DMS53 (cell line): ENCODE measurements around the gene MTARC1.
A peak's percentile ranks its signal among the peaks of the same experiment; 100 is the strongest.

Experiments
- DNase-seq: peaks from one replicate; lab custom pipeline; 2025; lab: John Stamatoyannopoulos, UW

The MTARC1 gene

DNA sequence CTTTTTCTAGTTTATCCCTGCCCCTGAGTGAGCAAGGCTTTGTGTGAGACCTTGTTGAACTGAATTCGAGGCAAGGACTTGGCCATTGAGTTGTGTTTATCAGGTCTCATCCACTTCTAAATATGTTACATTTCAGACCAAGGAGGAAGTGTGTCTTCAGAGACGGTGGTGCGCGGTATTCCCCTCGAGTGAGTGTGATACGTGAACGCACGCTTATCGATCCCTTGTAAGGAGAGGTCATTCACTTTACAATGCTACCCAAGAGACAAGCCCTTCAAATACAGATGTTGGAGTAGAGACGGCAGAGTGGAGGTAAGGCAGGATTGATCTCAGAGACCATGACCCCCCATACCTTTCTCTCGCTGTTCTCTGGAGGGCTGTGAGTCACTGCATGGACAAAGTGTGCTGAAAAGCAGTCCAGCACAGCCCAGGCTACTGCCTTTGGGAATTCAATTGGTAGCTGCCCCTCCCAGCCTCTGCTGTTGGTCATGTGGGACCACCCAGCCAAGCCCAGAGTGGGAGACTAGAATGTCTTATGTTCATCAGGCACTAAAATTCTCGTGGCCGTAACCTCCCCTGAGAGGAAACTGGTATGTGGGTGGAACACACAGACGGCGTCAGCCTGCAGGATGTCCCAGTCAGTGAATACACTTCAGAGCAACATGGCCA, 16.3 kb upstream of the MTARC1 start:
- no peak for DNase-seq

DNA sequence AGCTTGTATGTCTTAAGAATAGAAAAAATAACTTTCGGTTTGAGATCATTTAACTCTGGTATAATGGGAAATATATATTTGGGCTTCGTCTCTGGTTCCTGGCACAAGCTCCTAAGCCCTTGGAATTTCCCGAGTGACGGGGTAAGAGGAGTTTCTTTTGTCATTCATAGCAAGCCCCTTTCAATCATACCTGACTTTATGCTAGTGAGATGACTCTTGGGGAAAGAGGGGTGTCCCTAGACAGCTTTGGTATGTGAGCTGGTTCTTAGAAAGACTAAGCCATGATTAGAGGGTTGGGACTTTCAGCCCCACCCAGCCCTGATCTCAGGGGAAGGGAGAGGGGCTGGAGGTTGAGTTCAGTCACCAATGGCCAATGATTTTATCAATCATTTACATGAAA, 13.9 kb upstream of the MTARC1 start:
- no peak for DNase-seq

DNA sequence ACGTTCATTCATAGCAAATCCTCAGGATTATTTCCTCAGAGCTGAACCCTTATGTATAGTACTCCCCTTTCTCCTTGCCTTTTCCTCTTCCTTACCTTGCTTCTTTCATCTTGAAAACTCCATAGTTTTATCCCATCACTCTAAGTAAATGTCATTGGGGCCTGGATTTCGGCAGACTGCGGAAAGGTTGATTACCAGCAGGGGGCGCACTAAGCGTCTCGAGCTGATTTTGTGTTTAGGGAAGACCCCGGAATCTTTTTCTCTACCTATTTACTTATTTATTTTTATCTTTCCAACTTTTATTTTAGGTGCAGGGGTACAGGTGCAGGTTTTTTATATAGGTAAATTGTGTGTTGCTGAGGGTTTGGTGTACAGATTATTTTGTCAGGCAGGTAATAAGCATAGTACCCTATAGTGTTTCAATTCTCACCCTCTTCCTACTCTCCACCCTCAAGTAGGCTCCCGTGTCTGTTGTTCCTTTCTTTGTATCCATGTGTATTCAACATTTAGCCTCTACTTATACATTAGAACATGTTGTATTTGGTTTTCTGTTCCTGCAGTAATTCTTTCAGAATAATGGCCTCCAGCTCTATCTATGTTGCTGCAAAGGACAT, 11.4 kb upstream of the MTARC1 start:
- DNase-seq, result peak; percentile 61

DNA sequence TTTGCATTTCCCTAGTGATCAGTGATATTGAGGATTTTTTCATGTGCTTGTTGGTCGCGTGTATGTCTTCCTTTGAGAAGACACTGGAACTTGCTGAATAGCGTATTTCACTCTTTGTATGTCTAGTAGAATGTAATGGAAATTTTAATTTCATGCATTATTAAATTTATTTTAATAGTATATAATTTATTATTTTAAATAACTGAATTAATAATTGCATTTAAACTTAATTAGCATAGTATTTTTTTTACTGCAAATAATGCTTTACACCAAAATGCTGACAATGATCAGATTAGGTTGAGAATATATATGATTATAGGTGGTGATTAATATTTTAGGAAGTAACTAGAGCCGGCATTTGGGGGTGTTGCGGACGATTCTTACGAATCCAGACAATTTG, 10.5 kb upstream of the MTARC1 start:
- no peak for DNase-seq

DNA sequence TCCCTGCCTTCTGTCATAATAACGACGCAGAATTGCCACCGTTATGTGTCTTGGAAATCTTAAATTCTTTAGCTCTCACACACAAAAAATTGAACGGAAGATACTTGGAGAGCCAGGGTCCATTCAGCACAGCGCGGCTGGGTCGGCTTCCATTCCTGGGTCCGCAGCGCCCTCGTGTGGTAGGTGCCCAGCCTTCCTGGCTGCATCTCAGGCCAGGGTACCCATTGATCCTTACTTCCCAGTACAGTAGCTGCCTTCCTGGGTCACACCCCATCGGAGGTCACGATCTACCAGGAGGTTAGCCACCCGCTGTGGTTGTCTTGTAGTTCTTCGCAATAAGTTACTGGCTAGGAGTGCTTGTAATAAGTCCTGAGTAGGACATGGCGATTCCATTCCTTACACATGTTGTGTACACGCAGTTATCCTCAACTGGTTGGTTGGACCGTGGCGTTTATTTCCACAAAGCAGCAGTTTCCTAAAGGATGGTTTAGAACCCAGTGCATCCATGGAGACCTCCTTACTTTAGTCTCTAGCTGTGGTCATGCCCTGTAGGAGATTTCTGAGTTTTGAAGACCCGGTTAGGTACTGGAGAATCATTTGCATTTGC, 9.9 kb upstream of the MTARC1 start:
- peak; percentile 91 for DNase-seq

DNA sequence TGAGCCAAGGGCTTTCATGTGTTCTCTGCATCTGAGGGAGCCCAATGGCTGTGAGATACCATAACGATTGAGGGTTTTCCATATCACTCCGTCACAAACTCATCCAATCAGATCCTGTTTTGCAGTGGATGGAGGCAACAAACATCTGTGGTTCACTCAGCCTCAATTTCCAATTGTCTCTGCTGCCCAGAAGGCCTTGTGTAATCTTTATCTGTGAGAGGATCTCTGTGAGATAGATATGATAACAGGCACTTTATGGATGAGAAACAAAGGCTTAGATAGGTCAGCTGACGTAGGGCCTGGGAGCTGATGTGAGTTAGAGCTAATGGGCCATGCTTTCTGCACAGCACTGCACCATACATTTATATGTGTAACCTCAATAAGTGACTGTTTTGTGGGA, 3.3 kb upstream of the MTARC1 start:
- no peak for DNase-seq

DNA sequence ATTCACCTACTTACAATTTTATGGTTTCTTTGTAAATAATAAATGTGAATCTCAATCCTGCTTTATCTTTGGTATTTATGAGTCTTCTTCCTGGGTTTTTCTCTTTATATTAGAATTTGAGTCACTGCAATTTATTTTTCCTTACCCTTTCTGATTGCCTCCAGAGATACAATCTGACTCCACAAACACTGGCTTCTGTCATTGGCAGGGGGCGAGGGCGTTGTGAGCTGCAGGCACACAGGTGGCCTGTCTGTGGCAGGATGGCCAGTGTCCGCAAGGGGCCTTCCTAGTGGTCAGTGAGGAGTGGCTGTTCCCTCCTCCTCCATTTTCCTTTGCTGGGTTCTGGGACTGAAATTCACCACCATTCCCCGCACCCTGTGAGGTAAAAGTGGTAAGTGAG, 2.0 kb upstream of the MTARC1 start:
- DNase-seq, result no peak

DNA sequence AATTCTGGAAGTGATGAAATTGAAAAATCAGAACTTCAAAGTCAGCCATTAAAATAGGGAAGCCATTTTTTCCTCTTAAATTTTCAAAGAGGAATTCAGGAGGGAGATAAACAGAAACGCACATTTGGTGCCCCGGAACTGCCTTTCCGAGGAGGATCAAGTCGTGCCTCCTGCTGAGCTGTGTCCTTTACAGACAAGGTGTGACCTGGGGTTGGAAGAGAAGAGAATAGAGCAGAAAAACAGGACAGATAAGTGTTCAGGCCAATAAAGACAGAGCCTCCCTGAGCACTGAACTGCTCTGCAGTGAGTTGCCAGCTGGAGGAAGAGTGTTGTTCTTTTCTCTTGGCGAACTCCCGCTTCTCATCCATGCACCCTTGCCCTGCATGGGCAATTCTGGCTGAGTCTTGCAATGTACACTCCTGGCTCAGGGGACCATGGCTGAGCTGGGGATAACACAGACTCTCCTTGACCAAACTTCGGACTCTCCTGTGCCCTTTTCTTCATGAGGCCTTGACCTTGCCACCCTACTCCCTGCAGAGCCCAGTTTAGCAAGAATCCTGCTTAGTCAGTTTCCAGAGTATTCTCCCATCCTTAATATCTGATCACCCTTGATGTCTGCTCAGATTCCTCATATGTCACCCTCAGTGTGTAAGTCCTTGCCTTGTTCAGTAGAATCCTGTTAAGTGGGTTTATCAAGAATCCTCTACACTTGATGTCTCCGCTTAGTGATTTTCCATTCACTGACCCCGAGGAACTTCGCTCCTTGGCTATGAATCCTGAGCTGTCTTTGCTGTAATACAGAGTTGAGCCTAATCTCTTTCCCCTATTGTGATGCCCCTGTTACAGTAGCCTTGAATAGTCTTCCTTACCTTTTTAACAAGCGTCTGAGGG, 1.3 kb upstream of the MTARC1 start:
- DNase-seq, result no peak

DNA sequence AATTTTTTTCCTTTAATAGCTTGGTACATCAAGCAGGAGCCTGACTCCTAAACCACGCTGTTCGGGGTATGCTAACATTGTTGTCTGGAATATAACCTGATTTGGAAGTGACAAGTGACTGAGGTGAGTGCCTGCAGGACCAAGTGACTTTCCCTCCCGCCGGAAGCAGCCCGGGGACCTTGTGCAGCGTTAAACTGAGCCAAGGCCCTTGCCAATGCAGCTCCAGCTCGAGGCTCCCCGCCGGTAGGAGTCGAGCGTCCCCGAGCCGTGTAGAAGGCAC, 716 bp upstream of the MTARC1 start:
- DNase-seq, result peak; percentile 80

DNA sequence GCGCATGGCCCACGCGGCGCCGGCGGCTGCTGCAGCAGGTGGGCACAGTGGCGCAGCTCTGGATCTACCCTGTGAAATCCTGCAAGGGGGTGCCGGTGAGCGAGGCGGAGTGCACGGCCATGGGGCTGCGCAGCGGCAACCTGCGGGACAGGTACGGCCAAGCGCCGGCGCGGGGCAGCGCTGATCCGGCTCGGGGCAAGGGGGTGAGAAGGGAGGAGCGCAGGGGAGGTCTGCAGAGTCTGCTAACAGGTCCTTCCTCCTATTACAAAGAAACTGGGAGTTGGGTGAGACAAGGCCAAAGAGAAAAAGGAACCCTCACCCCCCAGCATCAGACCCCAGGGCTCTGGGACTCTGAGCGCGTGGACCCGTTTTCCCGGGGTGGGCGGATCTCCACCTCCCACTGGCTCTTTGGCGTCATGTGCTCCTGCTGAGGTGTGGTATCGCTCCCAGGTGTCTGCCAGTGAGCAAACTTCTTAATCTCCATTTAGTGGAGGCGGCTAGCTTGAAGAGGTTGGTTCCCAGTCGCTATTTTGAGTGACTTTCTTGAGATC, 431 bp downstream of the MTARC1 start:
- DNase-seq, result peak; percentile 90

DNA sequence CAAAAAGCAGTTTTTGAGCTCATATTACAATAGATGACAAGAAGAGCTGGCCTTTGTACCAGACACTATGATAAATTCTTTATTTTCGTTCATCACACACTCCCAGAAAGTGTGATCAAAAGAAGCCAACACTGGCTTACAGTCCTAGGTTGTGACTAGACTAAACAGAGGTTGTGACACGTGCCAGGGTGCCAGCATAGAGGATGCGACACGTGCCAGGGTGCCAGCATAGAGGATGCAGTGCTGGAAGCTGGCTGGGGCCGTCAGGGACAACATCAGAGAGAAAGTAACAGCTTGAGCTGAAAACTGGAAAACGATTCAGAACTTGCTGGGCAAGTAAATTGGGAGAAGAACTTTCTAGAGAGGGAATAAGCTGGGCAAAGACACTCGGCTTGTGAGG, 2.2 kb downstream of the MTARC1 start:
- DNase-seq, result no peak

DNA sequence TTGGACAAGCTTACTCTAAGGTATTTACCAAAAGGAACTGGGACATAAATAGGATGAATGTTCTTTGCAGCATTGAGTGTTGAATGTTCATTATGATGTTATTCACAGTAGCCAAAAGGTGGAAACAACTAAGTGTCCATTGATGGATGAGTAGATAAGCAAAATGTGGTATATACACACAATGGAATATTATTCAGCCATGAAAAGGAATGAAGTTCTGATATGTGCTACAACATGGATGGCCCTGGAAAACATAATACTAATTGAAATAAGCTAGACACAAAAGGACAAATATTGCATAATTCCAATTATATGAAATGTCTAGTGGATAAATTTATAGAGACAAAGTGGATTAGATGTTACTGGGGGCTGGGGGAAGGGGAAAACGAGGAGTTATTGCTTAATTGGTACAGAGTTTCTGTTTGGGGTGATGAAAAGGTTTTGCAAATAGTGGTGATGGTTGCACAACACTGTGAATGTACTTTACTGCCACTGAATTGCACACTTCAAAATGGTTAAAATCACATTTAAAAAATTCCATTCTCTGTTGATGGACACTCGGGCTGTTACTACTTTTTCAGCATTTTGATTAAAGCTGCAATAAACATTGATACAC, 2.9 kb downstream of the MTARC1 start:
- no peak for DNase-seq

DNA sequence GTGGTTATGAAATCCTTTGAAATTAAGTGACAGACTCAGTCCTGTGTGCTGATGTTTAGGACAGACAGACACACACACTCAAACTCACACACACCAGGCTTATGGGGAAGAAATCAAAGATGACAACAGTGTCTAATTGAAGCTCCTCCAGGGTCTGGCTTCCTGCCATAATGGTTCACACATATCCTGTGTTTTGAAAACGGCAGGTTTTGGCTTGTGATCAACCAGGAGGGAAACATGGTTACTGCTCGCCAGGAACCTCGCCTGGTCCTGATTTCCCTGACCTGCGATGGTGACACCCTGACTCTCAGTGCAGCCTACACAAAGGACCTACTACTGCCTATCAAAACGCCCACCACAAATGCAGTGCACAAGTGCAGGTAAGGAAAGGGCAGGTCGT, 4.6 kb downstream of the MTARC1 start:
- DNase-seq, result no peak

DNA sequence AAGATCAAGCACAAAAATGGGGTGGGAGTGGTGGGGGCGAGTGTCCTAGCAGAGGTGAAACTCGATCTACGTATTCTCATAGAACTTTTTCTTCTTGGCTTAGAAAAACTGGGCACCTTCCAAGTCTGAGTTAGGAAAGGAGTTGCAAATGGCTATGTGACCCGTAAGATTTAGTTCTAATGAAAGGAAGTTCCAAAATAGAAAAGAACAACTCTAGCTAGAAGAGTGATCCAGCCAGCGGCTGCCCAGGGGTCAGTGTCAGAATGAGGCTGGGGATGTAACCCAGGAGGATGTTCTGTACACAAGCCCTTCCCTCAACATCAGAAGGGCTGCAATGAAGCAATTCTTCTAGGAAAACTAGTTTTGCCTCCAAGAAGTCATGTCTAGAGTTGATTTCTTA, 5.2 kb downstream of the MTARC1 start:
- DNase-seq, result no peak

DNA sequence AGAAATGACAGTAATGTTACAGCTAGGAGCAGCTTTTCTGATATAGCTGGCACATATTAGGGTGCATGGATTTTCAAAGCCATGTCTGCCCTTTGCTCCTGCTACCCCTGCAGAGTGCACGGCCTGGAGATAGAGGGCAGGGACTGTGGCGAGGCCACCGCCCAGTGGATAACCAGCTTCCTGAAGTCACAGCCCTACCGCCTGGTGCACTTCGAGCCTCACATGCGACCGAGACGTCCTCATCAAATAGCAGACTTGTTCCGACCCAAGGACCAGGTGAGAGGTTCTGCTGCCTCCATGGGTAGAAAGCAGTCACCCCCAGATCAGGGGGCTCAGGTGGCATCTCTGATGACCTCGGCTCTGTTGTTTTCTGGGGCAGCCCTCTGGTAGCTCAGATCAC, 9.8 kb downstream of the MTARC1 start:
- DNase-seq, result no peak

DNA sequence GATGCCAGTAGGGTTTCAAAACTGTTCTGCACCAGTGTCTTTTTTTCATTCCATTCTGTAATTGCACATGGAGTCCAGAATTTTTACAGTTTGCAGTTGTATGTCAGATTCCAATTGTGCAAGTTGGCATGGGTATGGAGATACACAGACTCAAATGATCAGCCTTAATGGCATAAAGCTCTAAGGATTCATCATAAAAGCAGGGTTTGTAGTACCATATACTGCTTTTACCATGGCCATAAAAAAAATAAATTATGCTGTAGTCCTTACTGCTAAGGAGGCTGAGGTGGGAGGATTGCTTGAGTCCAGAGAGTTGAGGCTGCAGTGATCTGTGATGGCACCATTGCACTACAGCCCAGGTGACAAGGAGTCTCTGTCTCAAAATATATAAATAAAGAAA, 10.3 kb downstream of the MTARC1 start:
- no peak for DNase-seq

DNA sequence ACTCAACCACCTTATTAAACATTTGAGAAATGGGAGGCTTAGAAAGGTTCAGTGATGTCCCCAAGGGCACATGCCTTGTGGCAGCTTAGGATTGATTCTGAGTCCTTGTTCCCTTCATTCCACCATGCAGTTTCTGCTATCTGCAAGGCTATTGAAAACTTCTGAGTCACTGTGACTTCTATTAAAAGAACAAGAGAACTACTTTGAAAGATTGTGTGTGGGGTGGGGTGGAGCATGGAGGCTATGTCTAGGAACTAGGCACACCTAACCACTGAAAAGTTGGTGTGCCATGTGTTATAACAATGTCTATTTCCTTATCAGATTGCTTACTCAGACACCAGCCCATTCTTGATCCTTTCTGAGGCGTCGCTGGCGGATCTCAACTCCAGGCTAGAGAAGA, 10.8 kb downstream of the MTARC1 start:
- no peak for DNase-seq

DNA sequence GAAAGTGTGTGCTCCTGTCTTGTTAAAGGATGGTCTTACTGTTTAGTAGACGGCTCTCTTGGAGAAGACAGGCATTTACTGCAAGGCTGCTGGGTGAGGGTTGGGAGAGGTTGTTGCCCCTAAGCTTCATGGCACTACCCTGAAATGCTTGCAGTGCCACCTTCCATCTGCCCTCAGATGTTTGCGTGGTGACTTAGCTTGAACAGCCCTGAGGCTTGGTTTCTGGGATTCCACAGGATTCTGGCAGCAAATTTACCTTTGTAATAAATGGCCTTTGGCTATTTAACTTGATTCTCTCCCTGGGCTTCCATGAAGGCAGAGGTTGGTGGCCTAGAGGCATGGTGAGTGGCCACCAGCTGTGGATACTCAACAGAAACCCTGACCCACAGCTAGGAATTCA, 11.6 kb downstream of the MTARC1 start:
- no peak for DNase-seq

DNA sequence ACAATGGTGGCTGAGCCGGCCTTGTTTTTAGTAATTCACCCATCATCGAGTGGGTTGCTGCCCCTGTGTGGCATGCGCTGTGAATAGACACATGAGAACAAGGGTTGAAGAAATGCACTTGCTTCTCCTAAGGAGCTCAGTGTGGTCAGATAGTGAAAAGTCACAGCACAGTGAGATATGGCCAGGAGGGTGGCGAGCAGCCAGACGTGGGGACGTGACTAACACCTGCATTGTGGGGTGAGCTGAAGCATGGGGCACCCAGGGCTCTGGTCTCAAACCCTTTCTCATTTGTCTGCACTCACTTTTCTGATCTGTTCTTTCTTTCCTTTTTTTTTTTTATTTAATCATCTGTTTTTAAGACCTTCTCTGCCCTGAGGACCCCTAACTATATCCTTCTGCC, 13.5 kb downstream of the MTARC1 start:
- no peak for DNase-seq

DNA sequence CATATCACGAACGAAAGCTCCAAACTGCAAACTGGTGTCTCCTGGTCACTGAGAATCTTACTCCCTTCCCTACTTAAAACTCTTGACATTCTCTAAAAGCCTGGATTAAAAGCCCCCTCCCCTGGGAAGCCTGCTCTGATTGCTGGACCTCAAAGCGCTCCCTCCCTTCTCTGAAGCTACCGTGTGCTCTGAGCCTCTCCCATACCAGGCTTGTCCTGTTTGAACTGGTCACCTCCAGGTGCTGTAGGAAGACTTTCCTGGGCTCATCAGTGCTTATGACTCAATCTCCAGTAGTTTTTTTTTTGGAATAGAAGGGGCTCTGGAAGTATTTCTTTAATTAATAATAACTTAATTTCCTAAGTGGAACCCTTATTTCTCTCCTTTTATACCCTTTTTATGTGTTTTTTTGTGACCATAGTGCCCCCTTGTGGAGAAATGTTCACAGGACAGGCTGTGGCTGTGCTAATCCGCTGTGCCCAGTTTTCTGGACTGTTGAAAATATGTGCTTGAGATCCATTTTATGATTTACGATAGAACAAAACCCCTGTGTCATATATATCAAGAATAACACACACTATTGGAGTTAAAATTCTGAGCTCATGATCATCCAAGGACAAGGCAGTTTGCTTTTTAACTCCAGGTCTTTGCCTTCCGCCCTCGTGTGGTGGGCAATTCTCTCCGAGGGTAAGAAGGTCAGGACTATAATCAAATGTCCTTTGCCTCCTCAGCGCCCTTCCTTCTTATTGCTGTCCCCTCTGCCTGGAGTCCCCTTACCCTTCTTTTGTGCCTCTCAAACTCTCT, 16.9 kb downstream of the MTARC1 start:
- DNase-seq, result peak; percentile 60

DNA sequence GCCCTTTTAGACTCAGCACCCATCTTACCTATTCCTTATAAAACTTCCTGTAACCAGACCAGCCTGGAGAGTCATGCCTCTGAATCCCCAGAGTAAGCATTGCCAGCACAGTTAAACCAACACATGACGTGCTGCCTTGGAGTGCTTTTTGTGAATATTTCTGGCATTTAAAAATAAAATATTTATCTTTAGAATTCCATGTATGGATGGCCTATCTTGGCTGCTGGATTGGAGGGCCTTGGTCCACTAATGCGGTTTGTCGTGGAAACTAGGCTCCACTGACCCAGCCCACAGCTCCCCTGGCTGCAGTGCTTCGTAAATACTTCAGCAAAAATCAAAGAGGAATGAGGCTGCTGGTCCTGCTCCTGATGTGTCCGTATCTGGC, 17.5 kb downstream of the MTARC1 start:
- DNase-seq, result no peak

DNA sequence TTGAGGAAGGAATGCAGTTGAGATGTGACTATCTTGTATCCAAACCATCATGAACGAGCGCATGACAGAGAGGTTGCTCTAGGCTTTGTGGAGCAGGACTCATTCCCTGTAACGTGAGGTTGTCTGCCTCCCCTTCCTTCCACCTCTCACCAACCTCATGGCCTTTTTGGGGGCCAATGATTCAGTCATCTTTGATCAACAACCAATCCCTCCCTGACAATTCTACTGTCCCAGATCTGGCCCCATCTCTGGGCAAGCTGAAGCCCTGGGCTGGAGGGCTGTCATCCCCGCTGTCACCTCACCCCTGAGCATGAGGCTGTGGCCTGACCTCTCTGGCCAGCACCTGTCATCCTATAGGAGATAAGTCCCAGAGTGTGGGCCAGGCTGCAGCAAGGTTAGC, 19.7 kb downstream of the MTARC1 start:
- no peak for DNase-seq
